SK-N-MC (cell line): Measurements from ENCODE around the gene MAPK1IP1L.
"Not testable (repeated sequence)": the region's sequence is repeated elsewhere in the genome, so short reads cannot be mapped to it uniquely, and the experiment has no call there.

ENCODE experiments used
- EZH2 ChIP-seq: fragments of 200-600 bp; sonication (generic); IDR thresholded peaks from one replicate; pipeline ENCODE4 v1.6.1; 2017; ENCODE audit warnings: antibody characterized with exemption
- FOXP2 ChIP-seq: optimal IDR thresholded peaks from 2 replicates; pipeline ENCODE3; 2011; ENCODE audit warnings: mild to moderate bottlenecking, moderate library complexity; ENCODE audit not compliant: insufficient read depth; ENCODE audit errors: extremely low read length, control extremely low read depth
- POLR2AphosphoS5 ChIP-seq: IDR thresholded peaks from 2 replicates; pipeline ENCODE4 v1.6.1; 2012; ENCODE audit warnings: mild to moderate bottlenecking, low read depth, low read length, borderline replicate concordance

DNA sequence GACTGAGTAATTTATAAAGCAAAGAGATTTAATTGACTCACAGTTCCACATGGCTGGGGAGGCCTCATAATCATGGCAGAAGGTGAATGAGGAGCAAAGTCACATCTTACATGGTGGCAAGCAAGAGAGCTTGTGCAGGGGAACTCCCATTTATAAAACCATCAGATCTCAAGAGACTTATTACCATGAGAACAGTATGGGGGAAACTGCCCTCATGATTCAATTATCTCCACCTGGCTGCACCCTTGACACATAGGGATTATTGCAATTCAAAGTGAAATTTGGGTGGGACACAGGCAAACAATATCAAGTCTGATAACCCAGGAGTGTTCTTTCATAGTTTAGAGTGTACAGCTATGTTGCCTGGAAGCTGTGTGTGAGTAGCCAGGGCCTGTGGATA lies 13.5 kb upstream of the MAPK1IP1L start:
- TF ChIP-seq POLR2AphosphoS5, EZH2, FOXP2: not testable (repeated sequence)
